Neuronal stem cell (in vitro differentiated cells): ENCODE measurements around the gene SNX13. TPM values are rescaled to one million over a fixed set of nuclear protein-coding genes. Genes with fewer than 3 reads are reported as not detected.

Experiments
- DNase-seq: peaks from one replicate; pipeline ENCODE4 v3.0.0-alpha.2; 2013; ENCODE audit warnings: low spot score
- H2AFZ ChIP-seq: one replicate; pipeline ENCODE4 v1.6.1; 2013; ENCODE audit warnings: mild to moderate bottlenecking, low read length, inconsistent platforms
- H2AK5ac ChIP-seq: 2 replicates; pipeline ENCODE4 v1.6.1; 2013; ENCODE audit warnings: low read depth, mild to moderate bottlenecking, inconsistent platforms, low read length, moderate library complexity, mixed read lengths
- H2BK120ac ChIP-seq: 2 replicates; pipeline ENCODE4 v1.6.1; 2013; ENCODE audit warnings: low read depth, mild to moderate bottlenecking, inconsistent platforms, low read length, moderate library complexity, mixed read lengths
- H2BK12ac ChIP-seq: one replicate; pipeline ENCODE4 v1.6.1; 2013; ENCODE audit warnings: low read length, inconsistent platforms
- H2BK15ac ChIP-seq: 2 replicates; pipeline ENCODE4 v1.6.1; 2013; ENCODE audit warnings: mild to moderate bottlenecking, low read length, inconsistent platforms, mixed read lengths
- H2BK5ac ChIP-seq: one replicate; pipeline ENCODE4 v1.6.1; 2013; ENCODE audit warnings: inconsistent platforms, mild to moderate bottlenecking, low read length, moderate library complexity
- H3K14ac ChIP-seq: one replicate; pipeline ENCODE4 v1.6.1; 2013; ENCODE audit warnings: low read length, inconsistent platforms
- H3K18ac ChIP-seq: 2 replicates; pipeline ENCODE4 v1.6.1; 2013; ENCODE audit warnings: low read length, inconsistent platforms
- H3K23ac ChIP-seq: 2 replicates; pipeline ENCODE4 v1.6.1; 2013; ENCODE audit warnings: low read depth, mild to moderate bottlenecking, mixed read lengths, low read length, inconsistent platforms; ENCODE audit not compliant: poor library complexity
- H3K27ac ChIP-seq: replicated peaks from 3 replicates; pipeline ENCODE4 v1.5.1; 2013; ENCODE audit warnings: low read length, inconsistent platforms
- H3K27me3 ChIP-seq, 3 experiments: 2 replicates each; pipeline ENCODE4 v1.6.1; 2013; ENCODE audit warnings: low read length in 3 of 3, mild to moderate bottlenecking in 2 of 3, inconsistent platforms in 1 of 3, low read depth in 1 of 3, mixed read lengths in 1 of 3, moderate library complexity in 1 of 3; ENCODE audit not compliant: control insufficient read depth in 3 of 3, insufficient read depth in 3 of 3
- H3K36me3 ChIP-seq, 2 donors: replicated peaks in 1 of 2; 2 replicates each; pipeline ENCODE4 v1.6.1; 2013; ENCODE audit warnings: low read length in 2 of 2; ENCODE audit not compliant: control insufficient read depth in 2 of 2, insufficient read depth in 2 of 2
- H3K4ac ChIP-seq: 2 replicates; pipeline ENCODE4 v1.6.1; 2013; ENCODE audit warnings: inconsistent platforms, mild to moderate bottlenecking, low read length, moderate library complexity
- H3K4me1 ChIP-seq, 2 donors: 1 replicate in 1 of 2; 2 replicates in 1 of 2; pipeline ENCODE4 v1.6.1; 2013; ENCODE audit warnings: low read length in 2 of 2, low read depth in 1 of 2; ENCODE audit not compliant: control insufficient read depth in 2 of 2, insufficient read depth in 1 of 2
- H3K4me2 ChIP-seq: one replicate; pipeline ENCODE4 v1.6.1; 2013; ENCODE audit warnings: mild to moderate bottlenecking, low read length, inconsistent platforms; ENCODE audit not compliant: insufficient read depth, poor library complexity, severe bottlenecking
- H3K4me3 ChIP-seq, 2 donors: 2 replicates each; pipeline ENCODE4 v1.5.1; 2013; ENCODE audit warnings: low read length in 2 of 2, mild to moderate bottlenecking in 2 of 2, inconsistent platforms in 1 of 2, moderate library complexity in 1 of 2
- H3K79me1 ChIP-seq: one replicate; pipeline ENCODE4 v1.6.1; 2013; ENCODE audit warnings: low read depth, mild to moderate bottlenecking, inconsistent platforms, low read length, moderate library complexity
- H3K9ac ChIP-seq: one replicate; pipeline ENCODE4 v1.6.1; 2013; ENCODE audit warnings: mild to moderate bottlenecking, low read depth, low read length, inconsistent platforms; ENCODE audit not compliant: poor library complexity
- H3K9me3 ChIP-seq, 2 donors: replicated peaks in 1 of 2; 2 replicates each; pipeline versions ENCODE3 to v1.6.1; 2013; ENCODE audit warnings: low read length in 2 of 2, mild to moderate bottlenecking in 2 of 2, inconsistent platforms in 1 of 2, low read depth in 1 of 2, mixed read lengths in 1 of 2, moderate library complexity in 1 of 2; ENCODE audit not compliant: control insufficient read depth in 2 of 2, insufficient read depth in 1 of 2
- H4K8ac ChIP-seq: one replicate; pipeline ENCODE4 v1.6.1; 2013; ENCODE audit warnings: low read depth, mild to moderate bottlenecking, inconsistent platforms, low read length, moderate library complexity
- H4K91ac ChIP-seq: one replicate; pipeline ENCODE4 v1.6.1; 2013; ENCODE audit warnings: low read length, low read depth, mild to moderate bottlenecking, inconsistent platforms; ENCODE audit not compliant: poor library complexity
- WGBS, 2 donors: extraction: QIAGEN DNeasy Blood & Tissue Kit; methylation state at CpG; one replicate each; pipeline ENCODE4 v1.1.7; 2013; ENCODE audit warnings: missing lambda C conversion rate in 2 of 2, mixed read lengths in 1 of 2; ENCODE audit not compliant: insufficient read length in 2 of 2, insufficient replicate concordance in 1 of 2; ENCODE audit errors: extremely low coverage in 2 of 2; 5-methylcytosine and 5-hydroxymethylcytosine counted together
- polyA plus RNA-seq, 2 experiments: library from polyadenylated mRNA; stranded (reverse); fragments of 200-250 nt; gene quantifications; one replicate each; pipeline ENCODE4 v1.2.3, GENCODE V29; 2013

SNX13 gene
- 13.0 TPM for polyA plus RNA-seq (2013, experiment 1 of 2)
- 13.2 TPM for polyA plus RNA-seq (2013, experiment 2 of 2)

- Histone ChIP-seq H3K9me3 (no peaks in the 10 kb centered on the region), H3K36me3 (peaks cover 0 to 7% of the 10 kb centered on the region in 2 donors), H3K27ac (peak within 1 kb of the TSS; percentile 85), H4K91ac (no peak within 1 kb of the TSS), H2BK12ac (no peak within 1 kb of the TSS), H2BK120ac (no peak within 1 kb of the TSS), H3K79me1 (no peaks in the 10 kb centered on the region), H3K23ac (peak within 1 kb of the TSS; percentile 90), H3K9ac (peak within 1 kb of the TSS; percentile 89), H3K18ac (peak within 1 kb of the TSS; percentile 98), H2BK15ac (peak within 1 kb of the TSS; percentile 59), H3K14ac (no peak within 1 kb of the TSS), H3K4ac (no peak within 1 kb of the TSS), H2AK5ac (peak within 1 kb of the TSS; percentile 78), H3K4me2 (peak within 1 kb of the TSS; percentile 78), H4K8ac (peak within 1 kb of the TSS; percentile 75), H3K4me3 (peak within 1 kb of the TSS; percentile 94 to 95), H3K27me3 (no peaks in the 10 kb centered on the region), H3K4me1 (peaks cover 0 to 3% of the 10 kb centered on the region in 2 donors), H2AFZ (peak within 1 kb of the TSS; percentile 97), H2BK5ac (peak within 1 kb of the TSS; percentile 95)
- no CpG with 5 or more reads among the region's 66 CpGs for WGBS, 2 donors
- DNase-seq, result peak; percentile 92
These were observed at the start of gene SNX13 for GRCh38 chr7:17940302-17940883. Gene SNX13 (minus strand): TSS chr7:17940494. CDS start chr7:17940295, 199 bp downstream.

GRCh38 chr7:17989546-17989945 lies 49.3 kb upstream of the SNX13 start:
- H2AK5ac ChIP-seq, result no peak overlapping the region
- H3K18ac ChIP-seq, result no peak overlapping the region
- H2BK120ac ChIP-seq, result no peak overlapping the region
- H4K8ac ChIP-seq, result no peak overlapping the region
- H3K4me3 ChIP-seq, result no peak overlapping the region
- H2AFZ ChIP-seq, result no peak overlapping the region
- H2BK12ac ChIP-seq, result no peak overlapping the region
- peaks cover 0 to 10% of the 10 kb centered on the region in 2 donors for H3K4me1 ChIP-seq
- H2BK15ac ChIP-seq, result no peak overlapping the region
- no peaks in the 10 kb centered on the region for H3K36me3 ChIP-seq
- H3K4ac ChIP-seq, result no peak overlapping the region
- no peak overlapping the region for H3K23ac ChIP-seq
- H3K79me1 ChIP-seq, result no peaks in the 10 kb centered on the region
- no peak overlapping the region for H3K9ac ChIP-seq
- H3K9me3 ChIP-seq, result no peaks in the 10 kb centered on the region
- no peaks in the 10 kb centered on the region for H3K27me3 ChIP-seq
- H3K27ac ChIP-seq, result no peak overlapping the region
- H2BK5ac ChIP-seq, result no peak overlapping the region
- no peak overlapping the region for H4K91ac ChIP-seq
- H3K4me2 ChIP-seq, result no peak overlapping the region
- no CpG with 5 or more reads among the region's 5 CpGs for WGBS, 2 donors
- no peak overlapping the region for H3K14ac ChIP-seq
- no peak for DNase-seq

GRCh38 chr7:17988858-17989257 lies 48.6 kb upstream of the SNX13 start:
- no peak overlapping the region for H2BK5ac ChIP-seq
- no peaks in the 10 kb centered on the region for H3K9me3 ChIP-seq
- no peak overlapping the region for H3K18ac ChIP-seq
- H3K4me2 ChIP-seq, result no peak overlapping the region
- no peaks in the 10 kb centered on the region for H3K27me3 ChIP-seq
- H2AK5ac ChIP-seq, result no peak overlapping the region
- no peak overlapping the region for H2BK120ac ChIP-seq
- no peak overlapping the region for H3K27ac ChIP-seq
- DNase-seq, result no peak
- no peak overlapping the region for H3K9ac ChIP-seq
- H3K36me3 ChIP-seq, result no peaks in the 10 kb centered on the region
- H2BK12ac ChIP-seq, result no peak overlapping the region
- peaks cover 0 to 5% of the 10 kb centered on the region in 2 donors for H3K4me1 ChIP-seq
- H3K23ac ChIP-seq, result no peak overlapping the region
- no peak overlapping the region for H3K14ac ChIP-seq
- H4K91ac ChIP-seq, result no peak overlapping the region
- no peaks in the 10 kb centered on the region for H3K79me1 ChIP-seq
- H3K4ac ChIP-seq, result no peak overlapping the region
- H2BK15ac ChIP-seq, result no peak overlapping the region
- no peak overlapping the region for H3K4me3 ChIP-seq
- H2AFZ ChIP-seq, result no peak overlapping the region
- peak overlapping the region; percentile 19 for H4K8ac ChIP-seq
- no CpG with 5 or more reads among the region's 6 CpGs for WGBS, 2 donors

DNA sequence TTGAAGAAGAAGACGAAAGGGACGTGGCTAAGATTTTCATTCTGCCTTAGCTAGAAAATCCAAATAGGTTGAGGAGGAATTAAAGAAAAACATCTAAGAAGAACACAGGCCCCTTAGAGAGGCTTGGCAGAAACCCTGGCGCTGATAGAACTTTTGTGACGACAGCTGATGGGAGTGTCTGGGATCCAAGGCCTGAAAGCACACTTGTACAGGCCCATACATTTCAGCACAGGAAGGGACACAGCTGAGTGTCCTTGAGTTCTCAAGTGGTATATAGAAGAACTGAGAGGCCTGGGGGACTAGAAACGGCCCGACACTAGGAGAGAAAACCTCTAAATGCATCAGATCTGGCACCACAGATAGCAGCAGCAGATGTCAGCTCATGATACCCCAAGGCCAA lies 47.8 kb upstream of the SNX13 start:
- no peak overlapping the region for H2AK5ac ChIP-seq
- H3K4me1 ChIP-seq, result no peaks in the 10 kb centered on the region
- H3K36me3 ChIP-seq, result no peaks in the 10 kb centered on the region
- WGBS, 2 donors, result no CpG with 5 or more reads among the region's 6 CpGs
- no peak overlapping the region for H4K91ac ChIP-seq
- H2AFZ ChIP-seq, result peak overlapping the region; percentile 18
- H4K8ac ChIP-seq, result no peak overlapping the region
- no peak overlapping the region for H2BK15ac ChIP-seq
- no peak overlapping the region for H3K14ac ChIP-seq
- no peak overlapping the region for H2BK12ac ChIP-seq
- H3K79me1 ChIP-seq, result no peaks in the 10 kb centered on the region
- H3K9me3 ChIP-seq, result no peaks in the 10 kb centered on the region
- H3K9ac ChIP-seq, result no peak overlapping the region
- H3K27me3 ChIP-seq, result no peaks in the 10 kb centered on the region
- H3K23ac ChIP-seq, result no peak overlapping the region
- DNase-seq, result no peak
- no peak overlapping the region for H3K27ac ChIP-seq
- H3K4me3 ChIP-seq, result no peak overlapping the region
- H3K18ac ChIP-seq, result no peak overlapping the region
- H3K4me2 ChIP-seq, result no peak overlapping the region
- H2BK120ac ChIP-seq, result no peak overlapping the region
- H2BK5ac ChIP-seq, result no peak overlapping the region
- no peak overlapping the region for H3K4ac ChIP-seq
